22Rv1 (cell line): ENCODE measurements around the gene CPA1.

Source experiments
- ZFX ChIP-seq: fragments of 450-650 bp; IDR thresholded peaks from 2 replicates; pipeline ENCODE4 v1.6.1; 2017; ENCODE audit warnings: antibody characterized with exemption, borderline replicate concordance
- TF ChIP-seq, protein P1 (sequence below): fragments of 450-650 bp; IDR thresholded peaks from 2 replicates; pipeline ENCODE4 v1.5.1; 2017; ENCODE audit warnings: mild to moderate bottlenecking

DNA sequence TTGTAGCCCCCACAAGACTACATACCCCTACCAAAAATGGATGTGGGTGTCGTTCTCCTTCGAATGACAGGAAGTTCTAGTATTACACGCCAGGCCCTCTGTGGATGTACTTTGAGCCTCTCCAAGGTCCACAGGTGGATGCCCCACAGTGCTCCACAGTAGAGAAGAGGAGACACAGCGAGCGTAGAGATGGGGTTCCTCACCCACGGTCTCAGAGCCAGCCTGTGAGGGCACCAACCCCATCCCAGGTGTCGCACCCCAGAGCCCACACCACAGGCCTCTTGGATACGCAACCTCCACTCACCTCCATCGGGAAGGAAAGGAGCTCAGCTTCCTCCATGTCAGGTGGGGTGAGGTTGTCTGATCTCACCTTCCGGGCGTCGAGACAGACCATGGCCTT lies 33.4 kb upstream of the CPA1 start:
- TF ChIP-seq, protein P1, sequence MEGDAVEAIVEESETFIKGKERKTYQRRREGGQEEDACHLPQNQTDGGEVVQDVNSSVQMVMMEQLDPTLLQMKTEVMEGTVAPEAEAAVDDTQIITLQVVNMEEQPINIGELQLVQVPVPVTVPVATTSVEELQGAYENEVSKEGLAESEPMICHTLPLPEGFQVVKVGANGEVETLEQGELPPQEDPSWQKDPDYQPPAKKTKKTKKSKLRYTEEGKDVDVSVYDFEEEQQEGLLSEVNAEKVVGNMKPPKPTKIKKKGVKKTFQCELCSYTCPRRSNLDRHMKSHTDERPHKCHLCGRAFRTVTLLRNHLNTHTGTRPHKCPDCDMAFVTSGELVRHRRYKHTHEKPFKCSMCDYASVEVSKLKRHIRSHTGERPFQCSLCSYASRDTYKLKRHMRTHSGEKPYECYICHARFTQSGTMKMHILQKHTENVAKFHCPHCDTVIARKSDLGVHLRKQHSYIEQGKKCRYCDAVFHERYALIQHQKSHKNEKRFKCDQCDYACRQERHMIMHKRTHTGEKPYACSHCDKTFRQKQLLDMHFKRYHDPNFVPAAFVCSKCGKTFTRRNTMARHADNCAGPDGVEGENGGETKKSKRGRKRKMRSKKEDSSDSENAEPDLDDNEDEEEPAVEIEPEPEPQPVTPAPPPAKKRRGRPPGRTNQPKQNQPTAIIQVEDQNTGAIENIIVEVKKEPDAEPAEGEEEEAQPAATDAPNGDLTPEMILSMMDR = no peak
- TF ChIP-seq ZFX = no peak
